ENCODE results near the gene PHB1. TPM values are rescaled to one million over a fixed set of nuclear protein-coding genes. Genes with fewer than 3 reads are reported as not detected.
"Not testable (repeated sequence)": the region's sequence is repeated elsewhere in the genome, so short reads cannot be mapped to it uniquely, and the experiment has no call there.

The PHB1 gene
- polyA plus RNA-seq, 4 donors = 226 to 262 (median 238) TPM

DNA sequence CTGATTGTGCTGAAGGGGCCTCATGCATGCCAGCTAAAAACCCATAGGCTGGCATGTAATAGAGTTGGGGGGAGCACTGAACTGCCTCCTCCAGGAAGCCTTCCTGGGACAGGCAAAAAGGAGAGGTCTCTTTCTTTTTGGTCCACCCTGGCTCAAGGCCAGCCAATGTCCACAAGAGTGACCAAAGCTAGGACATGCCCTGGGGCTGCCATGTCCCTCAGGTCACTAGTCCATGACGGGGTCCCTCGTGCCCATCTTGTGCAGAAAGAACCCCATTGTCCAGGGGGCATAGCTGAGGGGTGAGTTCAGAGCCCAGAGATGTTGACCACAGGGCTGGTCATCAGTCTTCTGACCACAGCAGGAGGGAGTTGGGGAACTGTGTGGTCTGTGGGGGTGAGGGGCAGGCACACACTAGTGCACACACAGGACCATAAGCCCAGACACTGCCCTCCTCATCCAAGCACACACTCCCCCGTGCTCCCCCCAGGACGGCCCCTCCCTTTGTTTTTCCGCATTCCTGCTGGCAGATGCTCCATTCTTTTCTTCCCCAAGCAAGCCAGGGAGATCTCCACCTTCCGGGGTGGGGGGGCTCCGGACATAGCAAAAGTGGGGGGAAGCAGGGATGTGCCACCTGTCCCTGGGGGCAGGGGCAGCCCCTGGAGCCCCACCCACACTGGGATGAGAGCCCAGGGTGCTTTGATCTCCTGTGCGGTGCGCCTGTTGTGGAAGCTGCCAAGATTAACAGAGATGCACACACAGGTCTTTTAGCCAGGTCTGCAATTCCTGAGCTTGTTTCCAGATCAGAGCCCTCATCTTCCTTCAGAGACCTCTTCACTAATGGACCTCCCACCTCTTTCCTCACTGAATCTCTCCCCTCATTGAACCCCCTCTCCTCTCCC lies 25.2 kb upstream of the PHB1 start:
- no peak for DNase-seq (ENCODE audit: low read depth in 4 of 4, low spot score in 2 of 4)

DNA sequence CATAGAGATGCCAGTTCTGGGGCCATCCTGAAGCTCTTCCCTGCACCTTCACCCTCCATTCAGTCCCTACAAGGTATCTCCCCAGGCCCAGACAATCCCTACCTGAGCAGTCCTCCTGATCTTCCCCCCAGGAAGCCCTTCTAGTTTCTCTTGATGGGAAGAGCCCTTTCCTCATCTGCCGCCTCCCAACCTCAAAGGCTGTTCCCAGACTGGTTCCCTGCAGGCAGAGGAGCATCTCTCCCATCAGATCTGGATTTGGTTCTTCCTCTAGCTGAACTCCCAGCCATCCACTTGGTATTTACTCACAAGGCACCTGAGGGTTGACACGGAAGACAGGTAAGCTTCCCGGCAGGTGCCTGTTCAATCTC lies 24.6 kb upstream of the PHB1 start:
- DNase-seq (ENCODE audit: low read depth in 4 of 4, low spot score in 2 of 4) = no peak

DNA sequence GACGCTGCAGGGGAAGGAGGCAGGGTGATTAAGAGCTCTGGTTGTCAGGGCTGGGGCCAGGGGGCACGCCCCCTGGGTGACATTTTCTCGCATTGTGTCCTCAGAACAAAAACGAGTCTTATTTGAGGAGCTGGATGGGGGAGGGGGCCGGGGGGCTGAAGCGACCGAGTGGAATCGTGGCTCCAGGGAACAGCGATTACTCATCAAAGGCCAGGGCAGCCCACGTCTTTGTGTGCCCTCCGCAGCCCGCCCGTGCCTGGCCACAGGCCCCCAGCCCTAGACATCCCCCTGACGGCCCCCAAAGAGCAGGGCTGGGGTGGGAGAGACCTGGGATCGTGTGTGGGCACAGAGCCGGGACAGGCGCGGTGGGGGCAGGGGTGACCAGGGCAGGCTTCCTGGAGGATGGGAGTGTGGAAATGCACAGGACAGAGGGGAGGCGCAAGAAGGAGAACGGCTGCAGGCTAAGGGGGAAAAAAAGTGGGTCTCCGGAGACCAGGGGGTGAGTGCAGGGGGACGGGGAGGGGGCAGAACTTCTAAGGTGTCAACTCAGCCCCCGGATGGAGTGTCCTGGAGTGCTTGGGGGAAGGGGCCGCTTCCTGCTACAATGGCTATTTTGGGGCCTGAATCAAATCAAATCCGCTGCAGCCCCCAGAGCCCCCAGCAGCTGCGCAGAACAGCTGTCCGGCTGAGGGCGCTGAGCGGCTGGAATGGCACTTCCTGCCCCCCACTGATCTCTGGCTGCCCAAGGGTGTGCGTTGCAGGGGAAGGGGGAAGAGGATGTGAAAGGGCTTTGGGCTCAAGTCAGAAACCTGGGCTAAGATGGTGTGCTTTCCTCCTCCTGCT lies 24.0 kb upstream of the PHB1 start:
- peak in 1 of 4 donors; percentile 31 for DNase-seq (ENCODE audit: low read depth in 4 of 4, low spot score in 2 of 4)

DNA sequence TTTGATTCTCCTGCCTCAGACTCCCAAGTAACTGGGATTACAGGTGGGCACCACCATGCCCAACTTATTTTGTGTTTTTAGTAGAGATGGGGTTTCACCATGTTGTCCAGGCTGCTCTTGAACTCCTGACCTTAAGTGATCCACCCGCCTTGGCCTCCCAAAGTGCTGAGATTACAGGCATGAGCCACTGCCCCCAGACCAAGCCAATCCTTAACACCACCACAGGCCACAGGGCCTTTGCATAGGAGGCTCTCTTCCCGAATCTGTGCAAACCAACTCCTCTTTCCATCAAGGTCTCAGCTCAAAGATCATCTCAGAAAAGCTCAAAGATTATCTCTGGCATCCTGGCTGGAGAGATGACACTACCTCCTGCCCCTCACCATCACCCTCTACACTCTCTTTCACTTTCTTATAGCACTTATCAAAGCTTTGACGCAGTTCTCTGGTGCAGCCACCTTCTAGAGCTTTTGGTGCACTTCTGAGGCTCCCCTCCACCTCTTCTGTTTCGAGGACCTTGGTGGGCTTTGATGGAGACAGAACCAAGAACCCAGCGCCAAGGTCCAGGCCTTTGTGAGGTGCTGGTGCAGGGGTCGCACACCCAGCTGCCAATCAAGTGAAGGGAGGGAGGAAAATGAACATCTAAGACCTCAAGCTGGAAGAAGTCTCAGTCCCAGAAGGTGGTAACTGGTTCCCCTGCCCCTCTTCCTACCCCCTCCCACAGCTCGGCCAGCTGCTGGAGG lies 23.2 kb upstream of the PHB1 start:
- DNase-seq (ENCODE audit: low read depth in 4 of 4, low spot score in 2 of 4) = no peak

DNA sequence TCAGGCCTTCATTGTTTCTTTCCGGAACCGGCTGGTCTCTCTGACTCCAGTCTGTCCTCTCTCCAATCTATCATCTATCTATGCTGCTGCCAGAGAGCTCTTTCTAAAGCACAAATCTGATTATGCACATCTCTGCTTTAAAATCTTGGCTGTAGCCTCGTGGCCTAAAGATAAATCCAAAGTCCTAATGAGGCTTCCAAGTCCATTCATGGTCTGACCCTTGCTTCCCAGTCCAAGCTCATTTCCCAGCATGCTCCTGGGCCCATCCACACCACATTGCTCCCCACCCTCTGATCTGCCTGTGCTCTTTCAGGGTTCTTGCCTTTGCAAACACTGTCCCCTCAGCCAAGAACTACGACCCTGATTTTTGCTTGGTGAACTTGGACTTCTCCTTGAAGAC lies 21.5 kb upstream of the PHB1 start:
- no peak for DNase-seq (ENCODE audit: low read depth in 4 of 4, low spot score in 2 of 4)

DNA sequence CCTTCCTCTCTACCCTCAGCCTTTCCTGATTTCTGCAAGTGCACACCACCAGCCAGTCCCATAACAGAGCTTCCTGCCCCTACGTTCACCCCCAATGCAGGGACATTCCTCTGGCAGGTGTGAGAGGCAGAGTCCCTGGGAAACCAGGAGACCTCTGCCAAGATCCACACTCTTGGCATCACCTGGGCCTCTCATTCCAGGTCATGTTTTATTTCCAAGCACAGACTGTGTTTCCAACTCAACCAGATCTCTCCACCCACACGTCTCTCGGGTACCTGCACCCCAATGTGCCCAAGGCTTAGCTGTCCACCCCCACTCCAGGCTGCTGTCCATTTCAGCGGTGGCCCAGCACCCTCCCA lies 21.0 kb upstream of the PHB1 start:
- DNase-seq (ENCODE audit: low read depth in 4 of 4, low spot score in 2 of 4) = no peak

DNA sequence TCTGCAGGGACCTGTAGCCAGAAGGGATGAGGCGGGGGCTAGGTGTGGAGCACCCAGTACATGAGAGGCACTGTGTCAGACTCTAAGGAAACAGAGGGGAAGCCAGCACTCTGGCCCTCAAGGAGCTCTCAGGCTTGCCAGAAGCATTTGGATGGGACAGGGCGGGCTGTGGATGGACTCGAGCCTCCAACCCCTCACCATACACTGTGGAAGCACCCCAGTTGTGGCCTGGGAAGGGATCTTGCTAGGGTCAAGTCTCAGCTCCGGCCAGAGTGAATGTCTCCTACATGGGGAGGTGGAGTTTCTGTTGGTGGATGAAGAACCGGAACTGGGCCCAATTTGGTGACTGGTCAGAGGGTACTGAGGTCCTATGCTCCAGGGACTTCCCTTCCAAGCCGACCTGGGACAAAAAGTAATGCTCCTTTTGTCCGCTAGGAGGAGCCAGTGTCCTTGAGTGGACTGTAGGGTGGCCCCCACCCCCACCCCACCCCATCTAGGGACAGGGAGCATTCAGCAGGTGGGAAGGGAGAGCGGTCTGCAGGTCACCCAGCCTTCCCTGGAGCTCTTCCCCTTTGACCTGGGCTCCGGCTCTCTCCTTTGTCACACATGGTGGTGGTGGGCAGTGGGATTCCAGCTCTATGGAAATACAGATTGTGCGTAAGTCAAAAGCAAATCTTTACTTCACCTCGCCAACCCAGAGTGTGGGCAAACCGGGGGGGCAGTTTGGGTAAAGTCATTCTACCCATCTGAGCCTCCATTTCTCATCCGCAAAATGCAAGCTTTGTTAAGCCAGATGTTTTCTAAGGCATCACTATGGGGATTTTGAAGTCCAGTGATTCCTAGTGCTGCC lies 20.4 kb upstream of the PHB1 start:
- no peak for DNase-seq (ENCODE audit: low read depth in 4 of 4, low spot score in 2 of 4)

DNA sequence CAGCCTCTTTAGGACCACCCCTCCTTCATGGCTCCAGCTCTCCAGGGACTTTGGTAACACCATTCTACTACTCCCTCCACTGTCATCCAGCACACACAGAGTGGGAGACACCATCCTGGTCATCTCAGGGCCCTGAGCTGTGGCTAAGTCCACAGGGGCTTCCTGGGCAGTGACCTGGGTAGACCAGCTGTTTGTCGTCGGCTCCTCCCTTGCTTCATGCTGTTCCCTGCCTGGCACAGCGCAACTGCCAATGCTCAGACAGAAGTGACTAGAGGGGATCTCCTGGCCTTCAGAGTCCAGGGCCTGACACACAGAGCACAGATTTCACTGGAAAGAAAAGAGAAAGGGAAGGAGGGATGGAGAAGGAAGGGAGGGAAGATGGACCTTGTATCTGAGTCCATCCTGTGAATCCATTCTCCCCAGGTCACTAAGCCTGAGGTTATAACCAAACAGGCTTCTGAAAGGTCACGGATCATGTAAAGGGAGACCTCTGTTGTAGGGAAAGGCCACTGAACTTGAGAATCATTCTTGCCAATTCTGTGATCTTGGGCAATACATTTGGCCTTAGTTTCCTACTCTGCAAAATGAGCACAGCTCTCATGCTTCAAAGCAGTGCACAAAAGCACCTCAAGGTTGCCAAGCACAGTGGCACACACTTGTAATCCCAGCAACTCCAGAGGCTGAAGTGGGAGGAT lies 18.5 kb upstream of the PHB1 start:
- no peak for DNase-seq (ENCODE audit: low read depth in 4 of 4, low spot score in 2 of 4)

DNA sequence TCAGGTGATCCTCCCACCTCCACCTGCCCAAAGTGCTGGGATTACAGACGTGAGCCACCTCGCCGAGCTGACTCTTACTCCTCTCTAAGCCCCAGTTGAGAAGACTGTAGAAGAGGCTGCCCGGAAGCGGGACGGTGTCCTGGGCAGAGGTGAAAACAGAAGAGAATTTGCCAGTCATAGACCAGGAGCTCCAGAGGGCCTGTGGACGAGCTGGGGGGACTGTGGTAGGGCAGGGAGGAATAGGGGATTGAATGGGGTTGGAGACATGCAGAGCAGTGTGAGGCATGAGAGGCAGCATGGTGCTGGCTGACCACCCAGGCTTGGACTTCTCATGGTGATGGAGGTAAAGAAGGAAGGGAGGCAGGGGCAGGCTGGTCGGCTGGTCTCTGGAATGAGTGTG lies 17.1 kb upstream of the PHB1 start:
- no peak for DNase-seq (ENCODE audit: low read depth in 4 of 4, low spot score in 2 of 4)

DNA sequence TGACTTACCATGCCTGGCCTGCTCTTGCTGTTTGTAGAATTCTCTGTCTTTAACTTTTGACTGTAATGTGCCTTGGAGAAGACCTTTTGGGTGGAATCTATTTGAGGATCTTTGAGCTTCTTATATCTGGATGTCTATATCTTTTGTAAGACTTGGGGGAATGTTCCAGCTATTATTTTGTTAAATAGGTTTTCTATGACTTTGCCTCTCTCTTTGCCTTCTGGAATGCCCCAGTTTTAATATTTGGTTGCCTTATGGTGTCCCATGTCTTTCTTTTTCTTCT lies 10.3 kb upstream of the PHB1 start:
- DNase-seq (ENCODE audit: low read depth in 4 of 4, low spot score in 2 of 4) = no peak

DNA sequence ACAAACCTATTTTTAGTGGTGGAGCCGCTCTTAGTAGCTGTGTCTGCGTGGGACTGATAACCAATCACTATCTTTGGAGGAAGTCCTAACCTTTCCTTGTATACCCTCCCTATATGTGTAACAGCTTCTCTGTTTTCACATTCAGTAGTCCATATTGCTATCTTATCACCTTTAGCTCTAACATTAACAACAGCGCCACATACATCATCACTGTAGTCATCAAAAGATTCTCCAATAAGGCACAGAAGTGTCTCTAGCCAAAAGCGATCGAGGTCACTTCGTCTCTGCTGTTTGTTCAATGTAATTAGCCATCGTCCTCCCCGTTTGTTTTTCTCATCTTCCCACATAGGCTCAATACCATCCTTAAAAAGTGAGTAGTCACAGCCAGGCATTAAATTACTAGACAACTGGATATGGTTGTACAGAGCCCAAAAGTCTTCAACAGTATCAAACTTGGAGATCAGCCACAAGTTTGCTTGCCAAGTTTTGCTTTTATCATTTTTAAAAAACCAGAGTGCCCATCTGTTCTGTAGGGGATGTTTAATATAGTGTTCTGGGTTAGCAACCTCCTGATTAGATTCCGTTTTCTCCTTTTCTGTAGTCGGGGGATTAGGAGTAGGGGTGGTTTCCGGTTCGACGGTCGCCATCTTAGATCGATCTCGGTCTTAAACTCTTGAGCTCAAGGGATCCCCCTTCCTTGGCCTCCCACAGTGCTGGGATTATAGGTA lies 9.8 kb upstream of the PHB1 start:
- DNase-seq (ENCODE audit: low read depth in 4 of 4, low spot score in 2 of 4) = not testable (repeated sequence)

DNA sequence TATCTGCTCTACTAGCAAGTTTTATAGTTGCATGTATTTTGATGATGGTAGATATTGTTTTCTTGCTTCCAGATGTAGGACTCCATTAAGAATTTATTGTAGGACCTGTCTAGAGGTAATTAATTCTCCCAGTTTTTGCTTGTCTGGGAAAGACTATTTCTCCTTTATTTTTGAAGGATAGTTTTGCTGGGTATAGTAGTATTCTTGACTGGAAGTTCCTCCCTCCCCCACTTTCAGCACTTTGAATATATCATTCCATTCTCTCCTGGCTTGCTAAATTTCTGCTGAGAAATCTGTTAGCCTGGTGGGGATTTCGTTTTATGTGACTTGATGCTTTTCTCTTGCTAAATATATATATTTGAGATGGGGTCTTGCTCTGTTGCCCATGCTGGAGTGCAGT lies 8.0 kb upstream of the PHB1 start:
- DNase-seq (ENCODE audit: low read depth in 4 of 4, low spot score in 2 of 4) = no peak

DNA sequence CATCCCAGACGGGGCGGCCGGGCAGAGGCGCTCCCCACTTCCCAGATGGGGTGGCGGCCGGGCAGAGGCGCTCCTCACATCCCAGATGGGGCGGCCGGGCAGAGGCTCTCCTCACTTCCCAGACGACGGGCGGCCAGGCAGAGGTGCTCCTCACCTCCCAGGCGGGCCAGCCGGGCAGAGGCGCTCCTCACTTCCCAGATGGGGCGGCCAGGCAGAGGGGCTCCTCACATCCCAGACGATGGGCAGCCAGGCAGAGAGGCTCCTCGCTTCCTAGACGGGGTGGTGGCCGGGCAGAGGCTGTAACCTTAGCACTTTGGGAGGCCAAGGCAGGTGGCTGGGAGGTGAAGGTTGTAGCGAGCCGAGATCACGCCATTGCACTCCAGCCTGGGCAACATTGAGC lies 5.1 kb upstream of the PHB1 start:
- DNase-seq (ENCODE audit: low read depth in 4 of 4, low spot score in 2 of 4) = not testable (repeated sequence)

DNA sequence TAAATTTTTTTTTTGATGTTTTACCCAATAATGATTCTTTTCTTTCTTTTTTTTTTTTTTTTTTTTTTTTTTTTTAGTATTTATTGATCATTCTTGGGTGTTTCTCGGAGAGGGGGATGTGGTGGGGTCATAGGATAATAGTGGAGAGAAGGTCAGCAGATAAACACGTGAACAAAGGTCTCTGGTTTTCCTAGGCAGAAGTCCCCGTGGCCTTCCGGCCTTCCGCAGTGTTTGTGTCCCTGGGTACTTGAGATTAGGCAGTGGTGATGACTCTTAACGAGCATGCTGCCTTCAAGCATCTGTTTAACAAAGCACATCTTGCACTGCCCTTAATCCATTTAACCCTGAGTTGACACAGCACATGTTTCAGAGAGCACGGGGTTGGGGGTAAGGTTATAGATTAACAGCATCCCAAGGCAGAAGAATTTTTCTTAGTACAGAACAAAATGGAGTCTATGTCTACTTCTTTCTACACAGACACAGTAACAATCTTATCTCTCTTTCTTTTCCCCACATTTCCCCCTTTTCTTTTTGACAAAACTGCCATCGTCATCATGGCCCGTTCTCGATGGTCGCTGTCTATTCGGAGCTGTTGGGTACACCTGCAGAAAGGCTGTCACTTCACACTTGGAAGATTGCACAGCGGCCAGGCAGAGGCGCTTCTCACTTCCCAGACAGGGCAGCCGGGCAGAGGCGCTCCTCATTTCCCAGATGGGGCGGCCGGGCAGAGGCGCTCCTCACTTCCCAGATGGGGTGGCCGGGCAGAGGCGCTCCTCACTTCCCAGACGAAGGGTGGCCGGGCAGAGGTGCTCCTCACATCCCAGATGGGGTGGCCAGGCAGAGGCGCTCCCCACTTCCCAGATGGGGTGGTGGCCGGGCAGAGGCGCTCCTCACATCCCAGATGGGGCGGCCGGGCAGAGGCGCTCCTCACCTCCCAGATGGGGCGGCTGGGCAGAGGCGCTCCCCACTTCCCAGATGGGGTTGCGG lies 4.4 kb upstream of the PHB1 start:
- DNase-seq (ENCODE audit: low read depth in 4 of 4, low spot score in 2 of 4) = not testable (repeated sequence)

DNA sequence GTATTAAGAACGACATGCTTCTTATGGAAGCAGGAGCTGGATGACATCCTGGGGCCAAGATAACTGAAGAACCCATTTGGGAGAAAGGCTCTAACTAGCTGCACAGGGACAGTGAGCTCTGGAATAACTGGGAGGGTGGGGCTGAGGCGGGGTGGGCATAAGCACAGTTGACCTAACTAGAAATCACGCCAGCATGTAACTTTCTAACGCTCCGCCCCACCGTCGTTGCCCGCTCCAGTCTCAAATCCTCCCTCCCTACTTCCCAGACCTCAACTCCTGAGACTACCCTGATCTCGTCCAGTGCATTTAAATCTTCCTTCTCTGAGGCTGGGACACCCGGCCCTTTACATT lies 436 bp downstream of the PHB1 start:
- no peak for DNase-seq (ENCODE audit: low read depth in 4 of 4, low spot score in 2 of 4)

DNA sequence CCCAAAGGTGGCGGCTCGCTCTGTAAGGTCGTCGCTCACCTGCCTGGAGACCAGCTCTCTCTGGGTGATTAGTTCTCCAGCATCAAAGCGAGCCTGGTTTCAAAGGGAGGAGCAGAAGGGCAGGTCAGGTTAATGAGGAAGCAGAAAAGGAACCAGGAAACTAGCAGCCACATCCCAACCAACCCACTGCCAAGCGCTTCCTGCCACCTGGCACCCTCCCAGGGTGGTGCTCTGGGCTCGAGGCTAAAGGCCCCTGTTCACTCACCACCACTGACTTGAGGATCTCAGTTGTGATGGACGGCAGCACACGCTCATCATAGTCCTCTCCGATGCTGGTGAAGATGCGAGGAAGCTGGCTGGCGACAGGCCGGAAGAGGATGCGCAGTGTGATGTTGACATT lies 5.6 kb downstream of the PHB1 start:
- no peak for DNase-seq (ENCODE audit: low read depth in 4 of 4, low spot score in 2 of 4)

DNA sequence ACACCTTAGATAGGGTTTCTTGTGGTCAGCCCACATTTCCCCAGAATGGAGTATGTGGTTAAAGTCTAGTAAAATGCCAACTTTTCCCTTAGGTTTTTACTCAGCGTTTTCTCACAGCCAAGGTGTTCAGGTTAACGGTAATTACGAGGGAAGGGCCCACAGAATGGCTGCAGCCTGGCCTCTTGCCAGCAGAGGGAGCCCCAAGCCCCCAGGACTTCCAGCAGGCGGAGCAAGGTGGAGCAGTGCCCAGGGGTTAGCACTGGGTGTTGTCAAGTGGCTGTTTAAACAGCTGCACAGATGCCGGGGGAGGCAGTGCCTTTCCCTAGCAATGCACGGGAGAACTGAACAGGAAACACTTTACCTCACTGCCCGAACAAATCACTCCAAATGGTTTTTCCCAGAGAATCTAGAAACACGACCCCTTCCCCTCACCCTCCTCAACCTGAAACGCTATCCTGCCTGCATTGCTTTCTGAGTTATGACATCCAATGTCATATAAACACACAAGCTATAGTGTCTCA lies 6.6 kb downstream of the PHB1 start:
- DNase-seq (ENCODE audit: low read depth in 4 of 4, low spot score in 2 of 4) = peak in 2 of 4 donors; percentile 67 to 69

DNA sequence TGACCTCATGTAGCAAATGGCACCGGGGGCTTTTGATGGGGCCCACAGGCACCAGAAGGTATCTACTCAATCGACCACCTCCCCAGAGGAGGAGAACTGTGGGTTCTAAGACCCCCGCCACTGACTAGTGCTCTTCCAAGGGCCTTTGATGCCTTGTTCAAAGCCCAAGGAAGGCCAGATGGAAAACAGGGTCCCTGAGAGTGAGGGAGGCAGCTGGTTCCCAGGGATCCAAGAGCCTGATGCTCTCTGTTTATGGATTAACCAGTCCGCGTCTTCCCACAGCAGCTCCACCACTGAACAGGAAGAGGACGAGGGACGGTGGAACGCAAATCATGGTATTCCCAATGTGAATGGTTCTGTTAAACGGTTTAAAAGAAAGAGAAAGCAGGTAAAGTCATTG lies 7.6 kb downstream of the PHB1 start:
- DNase-seq (ENCODE audit: low read depth in 4 of 4, low spot score in 2 of 4) = no peak
